Testis (tissue), 3 donors: ENCODE data around the gene C12orf75. TPM values are rescaled to one million over a fixed set of nuclear protein-coding genes. Genes with fewer than 3 reads are reported as not detected.

Experiments
- DNase-seq: peaks from one replicate; pipeline ENCODE4 v3.0.0-alpha.2; 2019
- H3K27ac ChIP-seq, 2 donors: fragments of 200-600 bp; sonication (generic); one replicate each; pipeline ENCODE4 v1.5.1; 2019
- H3K27me3 ChIP-seq: fragments of 200-600 bp; sonication (generic); one replicate; pipeline ENCODE4 v1.5.1; 2019
- H3K36me3 ChIP-seq: fragments of 200-600 bp; sonication (generic); one replicate; pipeline ENCODE4 v1.5.1; 2017; ENCODE audit warnings: low read depth; ENCODE audit errors: missing control alignments
- H3K4me1 ChIP-seq: fragments of 200-600 bp; sonication (generic); one replicate; pipeline ENCODE4 v1.5.1; 2019
- H3K4me3 ChIP-seq, 2 donors: fragments of 200-600 bp; sonication (generic); one replicate each; pipeline ENCODE4 v1.5.1; 2017 to 2019
- H3K9me3 ChIP-seq: fragments of 200-600 bp; sonication (generic); one replicate; pipeline ENCODE4 v1.5.1; 2017
- POLR2A ChIP-seq: fragments of 450-650 bp; IDR thresholded peaks from one replicate; pipeline ENCODE4 v1.6.1; 2017; ENCODE audit warnings: antibody characterized with exemption, mild to moderate bottlenecking, moderate library complexity
- WGBS, 2 donors: methylation state at CpG; one replicate each; pipeline ENCODE4 v1.1.5; 2018; 5-methylcytosine and 5-hydroxymethylcytosine counted together
- intact Hi-C: fragments of 100-400 bp; cut with DNase I; formaldehyde crosslinking; loops from one replicate; pipeline ENCODE4 v1.15.1; 2023; ENCODE audit warnings: low total_unique reads
- polyA plus RNA-seq: library from polyadenylated mRNA; stranded (reverse); fragments of 350-450 nt; fragmentation: Illumina TruSeq; extraction: RNeasy Lipid Tissue Mini Kit (QIAGEN cat#74804); gene quantifications from one replicate; pipeline ENCODE4 v1.2.3, GENCODE V29; 2014; ENCODE audit warnings: low read depth, low replicate concordance; ENCODE audit not compliant: insufficient read depth
- total RNA-seq, 2 donors: library from RNA; depleted of rRNA; stranded (reverse); fragments of >200 nt; gene quantifications; one replicate each; pipeline ENCODE4 v1.2.3, GENCODE V29; 2016
- TF ChIP-seq, protein P1 (sequence below), 3 experiments: fragments of 450-650 bp in 2 of 3; fragments of 200-600 bp in 1 of 3; sonication (generic) in 1 of 3; IDR thresholded peaks; one replicate each; pipeline ENCODE4 v1.5.1; 2016 to 2019; ENCODE audit warnings: antibody characterized with exemption in 3 of 3, mild to moderate bottlenecking in 2 of 3, moderate library complexity in 1 of 3

C12orf75 gene
- total and polyA plus RNA-seq, 3 donors from 2014 or later = 112 to 144 (median 121) TPM

DNA sequence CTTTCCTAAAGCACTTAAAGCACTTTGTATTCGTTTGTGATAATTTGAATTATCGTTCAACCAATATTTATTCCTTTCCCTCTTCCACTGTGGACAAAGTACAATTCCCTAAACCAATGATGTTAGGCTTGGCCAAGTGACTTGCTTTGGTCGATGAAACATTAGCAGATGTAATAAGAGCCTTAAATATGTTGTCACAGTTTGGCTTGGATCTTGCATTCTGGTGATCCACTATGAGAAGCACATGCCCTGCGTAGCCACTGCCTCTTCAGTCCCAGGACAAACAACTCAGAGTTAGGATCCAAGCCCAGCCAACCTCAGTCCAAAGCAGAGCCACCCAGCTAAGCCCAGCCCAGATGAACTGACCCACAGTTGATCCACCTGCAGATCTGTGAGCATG, 8.4 kb upstream of the C12orf75 start:
- no peak for TF ChIP-seq POLR2A
- TF ChIP-seq, protein P1, sequence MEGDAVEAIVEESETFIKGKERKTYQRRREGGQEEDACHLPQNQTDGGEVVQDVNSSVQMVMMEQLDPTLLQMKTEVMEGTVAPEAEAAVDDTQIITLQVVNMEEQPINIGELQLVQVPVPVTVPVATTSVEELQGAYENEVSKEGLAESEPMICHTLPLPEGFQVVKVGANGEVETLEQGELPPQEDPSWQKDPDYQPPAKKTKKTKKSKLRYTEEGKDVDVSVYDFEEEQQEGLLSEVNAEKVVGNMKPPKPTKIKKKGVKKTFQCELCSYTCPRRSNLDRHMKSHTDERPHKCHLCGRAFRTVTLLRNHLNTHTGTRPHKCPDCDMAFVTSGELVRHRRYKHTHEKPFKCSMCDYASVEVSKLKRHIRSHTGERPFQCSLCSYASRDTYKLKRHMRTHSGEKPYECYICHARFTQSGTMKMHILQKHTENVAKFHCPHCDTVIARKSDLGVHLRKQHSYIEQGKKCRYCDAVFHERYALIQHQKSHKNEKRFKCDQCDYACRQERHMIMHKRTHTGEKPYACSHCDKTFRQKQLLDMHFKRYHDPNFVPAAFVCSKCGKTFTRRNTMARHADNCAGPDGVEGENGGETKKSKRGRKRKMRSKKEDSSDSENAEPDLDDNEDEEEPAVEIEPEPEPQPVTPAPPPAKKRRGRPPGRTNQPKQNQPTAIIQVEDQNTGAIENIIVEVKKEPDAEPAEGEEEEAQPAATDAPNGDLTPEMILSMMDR (IDR thresholded peaks at IDR 0.05) = no peak
- no peaks in the 10 kb centered on the region for H3K27me3 ChIP-seq
- no peak overlapping the region for H3K27ac ChIP-seq
- no peaks in the 10 kb centered on the region for H3K36me3 ChIP-seq
- H3K4me3 ChIP-seq = no peak overlapping the region
- 83 to 93% methylated on average over 4 of the region's 4 CpGs for WGBS, 2 donors
- intact Hi-C loops = no loop called here
- no peaks in the 10 kb centered on the region for H3K4me1 ChIP-seq
- no peak for DNase-seq
- no peaks in the 10 kb centered on the region for H3K9me3 ChIP-seq

- no peak for TF ChIP-seq POLR2A
- TF ChIP-seq, protein P1 (IDR thresholded peaks at IDR 0.05) = no peak
- Histone ChIP-seq H3K36me3 (no peaks in the 10 kb centered on the region), H3K4me3 (no peak overlapping the region), H3K27ac (no peak overlapping the region), H3K4me1 (no peaks in the 10 kb centered on the region), H3K27me3 (no peaks in the 10 kb centered on the region), H3K9me3 (no peaks in the 10 kb centered on the region)
- 76% methylated on average over 2 of the region's 2 CpGs for WGBS, 2 donors
- intact Hi-C loops = no loop called here
- DNase-seq = no peak
Observed at GRCh38 chr12:105324704-105325103, 5.8 kb upstream of the C12orf75 start.

GRCh38 chr12:105325117-105325516, 5.4 kb upstream of the C12orf75 start:
- H3K9me3 ChIP-seq = no peaks in the 10 kb centered on the region
- WGBS, 2 donors = 91 to 93% methylated on average over 2 of the region's 2 CpGs
- H3K4me3 ChIP-seq = no peak overlapping the region
- intact Hi-C loops = no loop called here
- peaks cover 3% of the 10 kb centered on the region for H3K4me1 ChIP-seq
- TF ChIP-seq POLR2A = no peak
- TF ChIP-seq, protein P1 (IDR thresholded peaks at IDR 0.05) = no peak
- no peak overlapping the region for H3K27ac ChIP-seq
- no peaks in the 10 kb centered on the region for H3K27me3 ChIP-seq
- DNase-seq = no peak
- H3K36me3 ChIP-seq = no peaks in the 10 kb centered on the region

- TF ChIP-seq, protein P1 (IDR thresholded peaks at IDR 0.05) = no peak
- TF ChIP-seq POLR2A = no peak
- H3K9me3 ChIP-seq = no peaks in the 10 kb centered on the region
- H3K4me3 ChIP-seq = peak overlapping the region; percentile 81 to 83
- H3K27me3 ChIP-seq = no peaks in the 10 kb centered on the region
- intact Hi-C loops = no loop called here
- 1% methylated on average over 9 of the region's 9 CpGs for WGBS, 2 donors
- DNase-seq = no peak
- H3K27ac ChIP-seq = no peak overlapping the region
- H3K4me1 ChIP-seq = peaks cover 9% of the 10 kb centered on the region
- no peaks in the 10 kb centered on the region for H3K36me3 ChIP-seq
Observed at GRCh38 chr12:105329926-105330282, 587 bp upstream of the C12orf75 start.

GRCh38 chr12:105330931-105331804, 677 bp downstream of the C12orf75 start:
- H3K4me3 ChIP-seq = peak overlapping the region; percentile 81 to 83
- no peaks in the 10 kb centered on the region for H3K36me3 ChIP-seq
- H3K9me3 ChIP-seq = no peaks in the 10 kb centered on the region
- no peaks in the 10 kb centered on the region for H3K27me3 ChIP-seq
- peak overlapping the region in 1 of 2 donors; percentile 64 for H3K27ac ChIP-seq
- H3K4me1 ChIP-seq = peaks cover 19% of the 10 kb centered on the region
- TF ChIP-seq POLR2A = no peak
- TF ChIP-seq, protein P1 (IDR thresholded peaks at IDR 0.05) = no peak
- peak; percentile 50 for DNase-seq
- intact Hi-C loops = no loop called here
- WGBS, 2 donors = 4 to 7% methylated on average over 21 to 26 of the region's 46 CpGs
